ENCODE results near the gene FOCAD. TPM values are rescaled to one million over a fixed set of nuclear protein-coding genes. Genes with fewer than 3 reads are reported as not detected.

The FOCAD gene
- total RNA-seq, 4 donors from 2014 or later, result 13.9 to 31.2 (median 22.0) TPM

GRCh38 chr9:20880271-20880670 lies 196.2 kb downstream of the FOCAD start:
- 87 to 88% methylated on average over 2 of the region's 2 CpGs for WGBS, 2 donors
- no peak for DNase-seq (ENCODE audit: low spot score in 2 of 2)
- intact Hi-C loops (cut with DNase I; ENCODE audit: low total_unique reads), result no loop called here
- H3K4me3 ChIP-seq (ENCODE audit: low read depth, poor library complexity, severe bottlenecking), result no peak overlapping the region
- TF ChIP-seq POLR2A (IDR thresholded peaks at IDR 0.05) (no peak), CTCF (IDR thresholded peaks at IDR 0.05) (no peak)

GRCh38 chr9:20880675-20881074 lies 196.6 kb downstream of the FOCAD start:
- 90 to 92% methylated on average over 2 of the region's 2 CpGs for WGBS, 2 donors
- intact Hi-C loops (cut with DNase I; ENCODE audit: low total_unique reads), result no loop called here

GRCh38 chr9:20884985-20885593 lies 201.0 kb downstream of the FOCAD start:
- TF ChIP-seq CTCF (IDR thresholded peaks at IDR 0.05) (no peak), POLR2A (IDR thresholded peaks at IDR 0.05) (no peak)
- no peak overlapping the region for H3K4me3 ChIP-seq (ENCODE audit: low read depth, poor library complexity, severe bottlenecking)
- WGBS, 2 donors, result 72 to 77% methylated on average over 5 of the region's 5 CpGs
- intact Hi-C loops (cut with DNase I; ENCODE audit: low total_unique reads), result no loop called here
- peak in 1 of 2 donors; percentile 46 for DNase-seq (ENCODE audit: low spot score in 2 of 2)

More at GRCh38 chr9:20880675-20881074, 196.6 kb downstream of the FOCAD start:
- no peak for DNase-seq (ENCODE audit: low spot score in 2 of 2)
- TF ChIP-seq POLR2A (IDR thresholded peaks at IDR 0.05), result no peak
- no peak for TF ChIP-seq CTCF (IDR thresholded peaks at IDR 0.05)
- H3K4me3 ChIP-seq (ENCODE audit: low read depth, poor library complexity, severe bottlenecking), result no peak overlapping the region

- no peak for TF ChIP-seq CTCF (IDR thresholded peaks at IDR 0.05)
- TF ChIP-seq POLR2A (IDR thresholded peaks at IDR 0.05), result no peak
- DNase-seq (ENCODE audit: low spot score in 2 of 2), result no peak
- intact Hi-C loops (cut with DNase I; ENCODE audit: low total_unique reads), result no loop called here
- no peak overlapping the region for H3K4me3 ChIP-seq (ENCODE audit: low read depth, poor library complexity, severe bottlenecking)
Observed at GRCh38 chr9:20898885-20899554, 215.0 kb downstream of the FOCAD start.

GRCh38 chr9:20903212-20903611 lies 219.2 kb downstream of the FOCAD start:
- 97 to 98% methylated on average over 5 of the region's 5 CpGs for WGBS, 2 donors
- no peak for DNase-seq (ENCODE audit: low spot score in 2 of 2)
- no peak for TF ChIP-seq POLR2A (IDR thresholded peaks at IDR 0.05)
- no peak for TF ChIP-seq CTCF (IDR thresholded peaks at IDR 0.05)
- no peak overlapping the region for H3K4me3 ChIP-seq (ENCODE audit: low read depth, poor library complexity, severe bottlenecking)
- intact Hi-C loops (cut with DNase I; ENCODE audit: low total_unique reads), result no loop called here
